Esophagus squamous epithelium (tissue), 4 donors: ENCODE results near the gene CLASP2.

Experiments
- POLR2A ChIP-seq, 4 donors: fragments of 450-650 bp; IDR thresholded peaks; one replicate each; pipeline ENCODE4 v1.6.1; 2017; ENCODE audit warnings: antibody characterized with exemption in 4 of 4, mild to moderate bottlenecking in 4 of 4, moderate library complexity in 3 of 4
- TF ChIP-seq, protein P1 (sequence below), 6 experiments: fragments of 450-650 bp in 4 of 6; fragments of 200-600 bp in 2 of 6; sonication (generic) in 2 of 6; IDR thresholded peaks; one replicate each; pipeline ENCODE4 v1.5.1; 2016 to 2019; ENCODE audit warnings: antibody characterized with exemption in 6 of 6, mild to moderate bottlenecking in 4 of 6, moderate library complexity in 4 of 6

DNA sequence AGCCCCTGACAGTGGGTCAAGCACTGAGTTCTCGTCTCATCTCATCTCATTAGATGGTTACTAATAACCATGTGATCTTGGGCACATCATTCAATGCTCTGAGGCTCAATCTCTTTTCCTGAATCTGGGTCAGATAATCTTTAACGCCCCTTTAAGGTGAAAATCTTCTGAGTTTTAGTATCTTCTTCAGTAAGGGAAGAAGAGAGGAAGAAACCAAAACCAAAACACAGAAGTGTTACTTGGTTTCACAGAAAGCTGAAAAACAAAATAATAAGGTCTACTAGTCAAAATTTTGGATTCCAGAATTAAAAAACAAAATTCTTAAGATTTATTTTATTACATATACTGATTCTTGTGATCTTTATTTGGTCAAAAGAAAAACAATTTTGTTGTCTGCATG, 78.2 kb downstream of the CLASP2 start:
- TF ChIP-seq, protein P1, sequence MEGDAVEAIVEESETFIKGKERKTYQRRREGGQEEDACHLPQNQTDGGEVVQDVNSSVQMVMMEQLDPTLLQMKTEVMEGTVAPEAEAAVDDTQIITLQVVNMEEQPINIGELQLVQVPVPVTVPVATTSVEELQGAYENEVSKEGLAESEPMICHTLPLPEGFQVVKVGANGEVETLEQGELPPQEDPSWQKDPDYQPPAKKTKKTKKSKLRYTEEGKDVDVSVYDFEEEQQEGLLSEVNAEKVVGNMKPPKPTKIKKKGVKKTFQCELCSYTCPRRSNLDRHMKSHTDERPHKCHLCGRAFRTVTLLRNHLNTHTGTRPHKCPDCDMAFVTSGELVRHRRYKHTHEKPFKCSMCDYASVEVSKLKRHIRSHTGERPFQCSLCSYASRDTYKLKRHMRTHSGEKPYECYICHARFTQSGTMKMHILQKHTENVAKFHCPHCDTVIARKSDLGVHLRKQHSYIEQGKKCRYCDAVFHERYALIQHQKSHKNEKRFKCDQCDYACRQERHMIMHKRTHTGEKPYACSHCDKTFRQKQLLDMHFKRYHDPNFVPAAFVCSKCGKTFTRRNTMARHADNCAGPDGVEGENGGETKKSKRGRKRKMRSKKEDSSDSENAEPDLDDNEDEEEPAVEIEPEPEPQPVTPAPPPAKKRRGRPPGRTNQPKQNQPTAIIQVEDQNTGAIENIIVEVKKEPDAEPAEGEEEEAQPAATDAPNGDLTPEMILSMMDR (IDR thresholded peaks at IDR 0.05) = no peak
- no peak for TF ChIP-seq POLR2A (IDR thresholded peaks at IDR 0.05)
